ENCODE results near the gene RHBDF1. TPM values are rescaled to one million over a fixed set of nuclear protein-coding genes. Genes with fewer than 3 reads are reported as not detected.
A peak's percentile ranks its signal among the peaks of the same experiment; 100 is the strongest.
"Not testable (repeated sequence)": the region's sequence is repeated elsewhere in the genome, so short reads cannot be mapped to it uniquely, and the experiment has no call there.

RHBDF1 gene
- total and polyA plus RNA-seq, 2 donors: 34.7 to 50.3 TPM

- no peaks in the 10 kb centered on the region for H3K4me1 ChIP-seq (ENCODE audit: insufficient read depth)
- no peak within 1 kb of the TSS for H3K27ac ChIP-seq (ENCODE audit: low read depth)
- peaks cover 2% of the 10 kb centered on the region for H3K36me3 ChIP-seq (ENCODE audit: insufficient read depth)
- WGBS: under 1% methylated on average over 91 of the region's 91 CpGs
- H3K4me3 ChIP-seq (ENCODE audit: low read depth, low read length): peak within 1 kb of the TSS; percentile 59
- DNase-seq (ENCODE audit: extremely low spot score): peak; percentile 88
Observed at GRCh38 chr16:53346-54236, 18.8 kb downstream of the RHBDF1 start, which contains the start of the genes POLR3K and SNRNP25. Gene POLR3K, minus strand, starts transcription at chr16:53608. Its CDS starts 22 bp downstream, at chr16:53586. Gene SNRNP25, plus strand, starts transcription at chr16:53828. Its CDS starts 189 bp downstream, at chr16:54017.

- WGBS: 90% methylated on average over 15 of the region's 15 CpGs
- DNase-seq (ENCODE audit: extremely low spot score): no peak
- Histone ChIP-seq H3K27ac (ENCODE audit: low read depth) (no peak overlapping the region), H3K4me1 (ENCODE audit: insufficient read depth) (no peaks in the 10 kb centered on the region), H3K4me3 (ENCODE audit: low read depth, low read length) (no peak overlapping the region), H3K36me3 (ENCODE audit: insufficient read depth) (no peaks in the 10 kb centered on the region)
Observed at GRCh38 chr16:50769-51591, 21.5 kb downstream of the RHBDF1 start.

DNA sequence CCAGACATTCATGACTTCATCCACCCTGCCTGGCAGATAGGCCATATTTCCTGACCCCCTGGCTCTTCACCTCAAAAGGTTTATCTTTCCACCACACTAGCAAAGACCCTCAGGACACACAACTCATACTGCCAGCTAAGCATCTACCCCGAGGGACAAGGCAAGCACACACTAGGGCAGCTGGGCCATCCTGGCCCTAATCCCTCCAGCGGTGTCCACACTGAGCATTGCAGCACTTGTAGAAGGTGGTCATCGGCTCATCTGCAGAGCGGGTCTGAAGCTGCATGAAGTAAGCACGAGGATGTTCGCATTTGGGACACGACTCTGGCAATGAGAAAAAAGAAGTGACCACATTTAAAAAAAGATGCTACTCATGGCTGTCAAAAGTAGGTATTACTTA, 25.2 kb downstream of the RHBDF1 start:
- DNase-seq (ENCODE audit: extremely low spot score): no peak
- WGBS: 94% methylated on average over 7 of the region's 7 CpGs
- no peak overlapping the region for H3K4me3 ChIP-seq (ENCODE audit: low read depth, low read length)
- H3K27ac ChIP-seq (ENCODE audit: low read depth): no peak overlapping the region
- no peaks in the 10 kb centered on the region for H3K36me3 ChIP-seq (ENCODE audit: insufficient read depth)
- H3K4me1 ChIP-seq (ENCODE audit: insufficient read depth): no peaks in the 10 kb centered on the region

- not testable (repeated sequence) for H3K4me1 ChIP-seq (ENCODE audit: insufficient read depth); H3K27ac ChIP-seq (ENCODE audit: low read depth); H3K4me3 ChIP-seq (ENCODE audit: low read depth, low read length); H3K36me3 ChIP-seq (ENCODE audit: insufficient read depth); DNase-seq (ENCODE audit: extremely low spot score)
- WGBS: 96% methylated on average over 7 of the region's 7 CpGs
Observed at GRCh38 chr16:46510-46909, 25.9 kb downstream of the RHBDF1 start.

- no peak overlapping the region for H3K27ac ChIP-seq (ENCODE audit: low read depth)
- WGBS: 87% methylated on average over 5 of the region's 5 CpGs
- no peaks in the 10 kb centered on the region for H3K4me1 ChIP-seq (ENCODE audit: insufficient read depth)
- no peak overlapping the region for H3K4me3 ChIP-seq (ENCODE audit: low read depth, low read length)
- no peaks in the 10 kb centered on the region for H3K36me3 ChIP-seq (ENCODE audit: insufficient read depth)
- no peak for DNase-seq (ENCODE audit: extremely low spot score)
Observed at GRCh38 chr16:45454-45853, 27.0 kb downstream of the RHBDF1 start.

DNA sequence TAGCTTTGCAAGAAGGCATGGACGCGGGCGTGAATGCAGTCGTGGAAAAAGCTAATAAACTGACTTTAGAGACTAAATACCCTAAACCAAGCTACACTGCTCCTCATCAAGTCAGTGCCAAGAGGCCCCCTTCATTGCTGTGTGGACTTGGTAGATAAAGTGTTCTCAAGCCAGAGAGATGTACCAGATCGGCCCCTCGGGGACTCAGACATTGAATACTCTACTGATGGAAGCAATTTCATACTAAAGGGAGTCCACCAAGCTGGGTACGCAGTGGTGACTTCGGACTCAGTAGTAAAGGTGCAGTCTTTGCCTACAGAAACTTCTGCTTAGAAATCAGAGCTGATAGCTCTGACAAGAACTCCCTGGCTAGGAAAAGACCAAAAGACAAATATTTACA, 27.8 kb downstream of the RHBDF1 start:
- no peak overlapping the region for H3K27ac ChIP-seq (ENCODE audit: low read depth)
- H3K4me1 ChIP-seq (ENCODE audit: insufficient read depth): no peaks in the 10 kb centered on the region
- DNase-seq (ENCODE audit: extremely low spot score): no peak
- H3K4me3 ChIP-seq (ENCODE audit: low read depth, low read length): no peak overlapping the region
- no peaks in the 10 kb centered on the region for H3K36me3 ChIP-seq (ENCODE audit: insufficient read depth)
- WGBS: 83% methylated on average over 8 of the region's 8 CpGs

DNA sequence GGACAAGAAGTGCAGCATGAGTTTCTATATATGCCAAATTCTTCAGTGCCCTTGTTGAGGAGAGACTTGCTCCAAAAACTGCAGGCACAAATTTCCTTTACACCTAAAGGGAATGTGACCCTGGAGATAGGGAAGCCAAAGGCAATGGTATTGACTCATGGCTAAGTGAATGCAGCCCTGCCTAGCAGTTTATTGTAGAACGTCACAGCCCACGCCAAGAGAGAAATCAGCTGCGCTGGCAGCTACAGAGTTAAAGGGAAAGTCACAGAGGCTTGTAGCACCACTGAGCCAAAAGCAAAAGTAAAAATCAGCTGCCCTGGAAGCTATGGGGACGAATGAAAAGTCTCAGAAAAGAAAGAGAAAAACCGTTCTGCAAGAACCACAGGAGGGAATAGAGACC, 29.1 kb downstream of the RHBDF1 start:
- no peak for DNase-seq (ENCODE audit: extremely low spot score)
- H3K4me3 ChIP-seq (ENCODE audit: low read depth, low read length): no peak overlapping the region
- no peaks in the 10 kb centered on the region for H3K36me3 ChIP-seq (ENCODE audit: insufficient read depth)
- H3K4me1 ChIP-seq (ENCODE audit: insufficient read depth): no peaks in the 10 kb centered on the region
- WGBS: 77% methylated on average over 5 of the region's 5 CpGs
- no peak overlapping the region for H3K27ac ChIP-seq (ENCODE audit: low read depth)

GRCh38 chr16:42691-43090, 29.7 kb downstream of the RHBDF1 start:
- Histone ChIP-seq H3K4me3 (ENCODE audit: low read depth, low read length) (no peak overlapping the region), H3K4me1 (ENCODE audit: insufficient read depth) (no peaks in the 10 kb centered on the region), H3K27ac (ENCODE audit: low read depth) (no peak overlapping the region), H3K36me3 (ENCODE audit: insufficient read depth) (no peaks in the 10 kb centered on the region)
- WGBS: 82% methylated on average over 4 of the region's 4 CpGs
- DNase-seq (ENCODE audit: extremely low spot score): no peak

- no peak overlapping the region for H3K4me3 ChIP-seq (ENCODE audit: low read depth, low read length)
Observed at GRCh38 chr16:42069-42457, 30.4 kb downstream of the RHBDF1 start.

GRCh38 chr16:41439-42068, 30.9 kb downstream of the RHBDF1 start:
- H3K27ac ChIP-seq (ENCODE audit: low read depth): no peak overlapping the region
- DNase-seq (ENCODE audit: extremely low spot score): no peak
- H3K4me1 ChIP-seq (ENCODE audit: insufficient read depth): no peaks in the 10 kb centered on the region
- no peak overlapping the region for H3K4me3 ChIP-seq (ENCODE audit: low read depth, low read length)
- H3K36me3 ChIP-seq (ENCODE audit: insufficient read depth): no peaks in the 10 kb centered on the region
- 89% methylated on average over 22 of the region's 22 CpGs for WGBS

More at GRCh38 chr16:42069-42457, 30.4 kb downstream of the RHBDF1 start:
- Histone ChIP-seq H3K4me1 (ENCODE audit: insufficient read depth) (no peaks in the 10 kb centered on the region), H3K36me3 (ENCODE audit: insufficient read depth) (no peaks in the 10 kb centered on the region), H3K27ac (ENCODE audit: low read depth) (no peak overlapping the region)
- DNase-seq (ENCODE audit: extremely low spot score): no peak
- WGBS: 85% methylated on average over 11 of the region's 11 CpGs

DNA sequence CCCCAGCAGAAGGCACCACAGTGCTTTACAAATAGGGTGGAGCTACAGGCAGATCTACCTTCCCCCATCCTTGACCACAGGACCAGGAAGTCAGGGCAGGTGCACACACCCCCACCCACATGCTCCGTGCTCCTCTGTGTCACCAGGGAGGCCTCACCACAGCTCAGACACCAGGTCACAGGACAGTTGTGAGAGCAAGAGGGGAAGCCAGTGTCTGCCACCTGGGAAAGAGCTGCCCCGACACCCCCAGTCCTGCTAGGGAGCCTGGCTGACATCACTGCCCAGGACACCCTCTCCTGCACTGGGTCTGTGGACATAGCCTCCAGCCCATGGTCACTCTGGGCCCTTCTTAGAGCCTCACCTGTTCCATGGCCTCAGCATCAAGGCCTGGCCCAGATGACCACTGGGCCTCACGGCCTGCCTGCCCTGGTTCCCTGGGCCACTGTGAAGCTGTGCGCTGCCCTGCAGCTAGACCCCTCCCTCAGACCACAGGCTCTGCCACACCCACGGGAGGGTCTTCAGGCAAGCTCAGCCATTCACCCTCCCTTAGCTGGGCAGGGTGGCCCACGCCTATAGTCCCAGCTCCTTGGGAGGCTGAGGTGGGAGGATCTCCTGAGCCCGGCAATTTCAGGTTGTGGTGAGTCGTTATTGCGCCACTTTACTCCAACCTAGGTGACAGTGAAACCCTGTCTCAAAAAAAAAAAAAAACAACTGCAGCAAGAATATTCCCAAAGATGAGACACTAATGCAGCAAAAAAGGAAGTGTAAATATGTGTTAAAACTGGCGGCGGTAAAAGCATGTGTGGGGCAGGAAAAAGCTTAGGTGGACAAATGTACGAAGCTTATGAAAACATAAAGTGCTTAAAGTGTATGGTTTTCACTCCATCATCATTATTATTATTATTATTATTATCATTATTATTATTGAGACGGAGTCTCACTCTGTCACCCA, 33.2 kb downstream of the RHBDF1 start:
- H3K4me3 ChIP-seq (ENCODE audit: low read depth, low read length): no peak overlapping the region
- DNase-seq (ENCODE audit: extremely low spot score): no peak
- H3K36me3 ChIP-seq (ENCODE audit: insufficient read depth): no peaks in the 10 kb centered on the region
- no peaks in the 10 kb centered on the region for H3K4me1 ChIP-seq (ENCODE audit: insufficient read depth)
- H3K27ac ChIP-seq (ENCODE audit: low read depth): no peak overlapping the region
- 83% methylated on average over 13 of the region's 13 CpGs for WGBS

DNA sequence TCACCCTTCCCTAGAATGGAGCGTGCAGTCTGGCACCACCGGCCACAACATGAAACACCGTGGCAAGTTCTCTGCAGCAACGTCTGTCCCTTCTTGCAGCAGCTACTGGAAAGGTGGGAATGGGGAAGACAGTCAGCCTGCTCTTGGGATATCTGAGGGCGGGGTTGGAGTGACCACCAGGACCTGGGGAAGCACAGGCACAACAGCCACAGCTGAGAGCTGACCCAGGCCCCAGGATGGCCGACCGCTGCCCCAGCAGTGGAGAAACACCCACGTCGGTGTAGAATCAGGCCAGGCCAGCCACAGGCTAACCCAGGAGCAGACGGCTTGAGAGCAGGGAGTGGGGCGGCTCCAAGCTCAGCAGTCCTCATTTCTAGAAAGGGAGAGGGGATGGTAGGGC, 34.2 kb downstream of the RHBDF1 start:
- DNase-seq (ENCODE audit: extremely low spot score); H3K4me3 ChIP-seq (ENCODE audit: low read depth, low read length); H3K27ac ChIP-seq (ENCODE audit: low read depth); H3K36me3 ChIP-seq (ENCODE audit: insufficient read depth); H3K4me1 ChIP-seq (ENCODE audit: insufficient read depth): not testable (repeated sequence)
- WGBS: 74% methylated on average over 11 of the region's 11 CpGs

DNA sequence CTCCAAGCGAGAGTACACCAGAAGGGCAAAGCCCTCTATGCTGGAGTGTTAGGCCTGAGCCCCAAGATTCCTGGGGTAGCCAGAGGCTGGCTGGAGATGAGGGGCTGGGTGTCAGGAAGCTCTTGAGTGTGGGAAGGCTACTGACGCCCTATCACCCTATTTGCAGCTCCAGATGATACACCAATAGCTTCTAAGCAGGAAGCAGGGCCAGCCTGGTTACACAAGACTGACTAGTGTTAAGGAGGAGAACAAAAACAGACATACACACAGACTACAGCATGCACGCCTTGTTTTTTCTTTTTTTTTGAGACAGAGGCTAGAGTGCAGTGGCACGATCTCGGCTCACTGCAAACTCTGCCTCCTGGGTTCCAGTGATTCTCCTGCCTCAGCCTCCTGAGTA, 34.9 kb downstream of the RHBDF1 start:
- H3K36me3 ChIP-seq (ENCODE audit: insufficient read depth): no peaks in the 10 kb centered on the region
- H3K4me3 ChIP-seq (ENCODE audit: low read depth, low read length): no peak overlapping the region
- no peak overlapping the region for H3K27ac ChIP-seq (ENCODE audit: low read depth)
- 90% methylated on average over 5 of the region's 5 CpGs for WGBS
- H3K4me1 ChIP-seq (ENCODE audit: insufficient read depth): no peaks in the 10 kb centered on the region
- DNase-seq (ENCODE audit: extremely low spot score): no peak
